Activated CD4-positive, CD25-positive, alpha-beta regulatory T cell treated with anti-CD3 and anti-CD28 coated beads, Interleukin-2, amount 50 U/mL, for 24 hours (primary cell): ENCODE results near the gene MAML2.
A peak's percentile ranks its signal among the peaks of the same experiment; 100 is the strongest.

ENCODE experiments used
- ATAC-seq, 2 donors: fragments of 150-1000 bp; cut with Tn5 transposase; one replicate each; pipeline ENCODE4 v1.10.0; 2021; ENCODE audit warnings: mild to moderate bottlenecking in 1 of 2, moderate library complexity in 1 of 2

MAML2 gene

GRCh38 chr11:96342961-96343711 lies at the start of gene MAML2:
Gene MAML2 (minus strand): TSS chr11:96343195. CDS start chr11:96341895, 1,300 bp downstream.
- peak; percentile 84 to 88 for ATAC-seq

- no peak for ATAC-seq
Measured at GRCh38 chr11:96391698-96392307, 48.8 kb upstream of the MAML2 start.

- ATAC-seq, result no peak
Measured at GRCh38 chr11:96390488-96390792, 47.4 kb upstream of the MAML2 start.

GRCh38 chr11:96389720-96390487 lies 46.9 kb upstream of the MAML2 start, which contains the start of the genes CCDC82 and JRKL:
Gene CCDC82 (minus strand): TSS chr11:96389912. CDS start chr11:96384747, 5,165 bp downstream.
Gene JRKL (plus strand): TSS chr11:96390013. CDS start chr11:96390650, 637 bp downstream.
- peak; percentile 96 for ATAC-seq

DNA sequence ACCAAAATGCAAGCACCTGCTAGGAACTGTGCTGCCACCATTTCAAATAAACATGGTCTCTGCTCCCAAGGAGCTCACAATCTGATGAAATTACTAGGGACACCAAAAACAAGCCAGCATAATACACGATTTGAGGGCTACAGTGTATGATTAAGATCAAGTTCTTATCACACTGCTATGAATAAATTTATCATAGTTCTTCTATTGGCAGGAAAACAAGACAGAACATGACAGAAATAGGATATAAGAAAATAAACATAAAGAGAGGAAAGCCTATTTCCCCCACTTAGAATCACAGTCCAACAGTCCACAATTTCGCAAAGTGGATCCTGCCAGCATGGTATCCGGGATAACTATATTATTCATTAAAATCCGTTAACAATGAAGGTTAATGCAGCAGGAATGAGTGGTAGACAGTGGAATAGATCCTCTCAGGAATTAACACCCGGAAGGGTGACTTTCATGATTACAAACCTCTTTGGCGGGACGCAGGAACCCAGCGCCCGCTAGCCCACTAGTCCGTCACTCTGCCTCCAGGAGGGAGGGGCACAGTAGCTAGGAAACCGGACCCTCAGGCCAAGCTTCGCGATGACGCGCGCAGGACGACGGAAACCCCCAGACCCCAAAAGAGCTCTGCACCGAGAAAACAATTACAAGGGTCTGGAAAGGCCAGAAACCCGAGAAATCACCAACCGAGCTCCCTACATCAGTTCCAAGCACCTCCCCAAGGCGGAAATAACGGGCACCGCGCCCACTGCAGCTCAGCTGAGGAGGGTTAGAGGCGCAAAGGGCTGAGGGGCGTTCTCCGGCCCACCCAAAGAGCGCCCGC lies 46.1 kb upstream of the MAML2 start:
- ATAC-seq, result peak; percentile 47 to 55

DNA sequence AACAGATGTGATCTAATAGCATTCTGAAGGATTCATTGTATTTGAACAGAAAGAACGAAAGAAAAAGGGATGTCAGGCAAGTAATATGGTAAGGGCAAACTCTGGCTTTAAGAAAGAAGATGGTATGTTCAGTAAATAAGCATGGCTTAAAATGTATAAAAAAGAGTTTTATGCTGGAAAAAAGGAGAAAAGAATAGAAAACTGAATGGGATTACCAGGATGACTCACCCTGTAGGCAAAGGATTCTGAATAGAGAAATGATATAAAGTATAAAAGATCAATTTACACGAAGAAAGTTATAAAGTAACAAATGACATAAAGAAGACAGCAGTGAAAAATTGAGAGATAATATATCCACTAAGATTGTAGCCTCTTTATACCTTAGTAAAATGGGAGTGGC lies 42.2 kb upstream of the MAML2 start:
- no peak for ATAC-seq

DNA sequence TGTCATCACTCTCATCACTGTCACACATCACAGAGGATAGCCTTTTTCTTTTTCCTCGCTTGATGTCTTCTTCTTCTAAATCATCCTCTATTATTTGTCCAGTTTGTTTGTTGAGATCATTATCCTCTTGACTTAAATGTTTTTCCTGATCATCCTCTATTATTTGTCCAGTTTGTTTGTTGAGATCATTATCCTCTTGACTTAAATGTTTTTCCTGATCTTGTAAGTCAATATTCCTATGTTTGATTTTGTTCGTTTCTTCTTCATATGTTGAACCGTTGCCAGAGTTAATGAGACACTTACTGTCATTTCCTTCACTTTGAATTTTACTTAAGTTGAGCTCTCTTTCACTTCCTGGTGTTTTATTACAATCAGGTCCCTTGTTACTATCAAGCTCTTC lies 41.2 kb upstream of the MAML2 start:
- no peak for ATAC-seq

- no peak for ATAC-seq
Measured at GRCh38 chr11:96376796-96377195, 33.8 kb upstream of the MAML2 start.

DNA sequence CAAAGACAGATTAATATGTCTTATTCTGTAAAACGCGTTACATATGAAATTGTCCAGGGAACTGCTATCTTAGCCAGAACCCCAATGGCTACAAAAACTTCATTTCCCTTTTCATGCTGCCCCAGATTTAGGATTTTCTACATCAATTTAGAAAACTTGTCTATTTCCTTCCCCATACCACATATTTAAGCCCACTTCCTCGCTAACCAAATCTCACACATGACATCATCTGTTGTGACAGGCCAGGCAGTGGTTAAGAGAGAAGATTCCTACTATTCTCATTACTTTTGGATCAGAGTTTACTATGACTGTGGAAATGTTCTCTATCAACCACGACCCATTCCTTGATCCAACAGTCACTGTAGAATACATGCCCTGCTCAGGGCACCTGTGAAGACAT lies 30.8 kb upstream of the MAML2 start:
- no peak for ATAC-seq

DNA sequence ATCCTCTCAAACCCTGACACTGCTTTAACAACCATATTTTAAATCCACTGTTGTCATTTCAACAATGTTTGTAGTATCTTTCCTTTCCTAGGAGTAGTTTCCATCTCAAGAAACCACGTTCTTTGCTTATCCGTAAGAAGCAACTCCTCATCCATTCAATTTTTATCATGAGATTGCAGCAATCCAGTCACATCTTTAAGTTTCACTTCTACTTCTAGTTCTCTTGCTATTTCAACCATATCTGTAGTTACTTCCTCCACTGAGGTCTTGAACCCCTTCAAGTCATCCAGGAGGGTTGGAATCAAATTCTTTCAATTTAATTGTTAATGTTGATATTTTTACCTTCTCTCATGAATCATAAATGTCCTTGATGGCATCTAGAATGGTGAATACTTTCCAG lies 24.3 kb upstream of the MAML2 start:
- ATAC-seq, result no peak

- no peak for ATAC-seq
Measured at GRCh38 chr11:96366024-96366423, 23.0 kb upstream of the MAML2 start.

DNA sequence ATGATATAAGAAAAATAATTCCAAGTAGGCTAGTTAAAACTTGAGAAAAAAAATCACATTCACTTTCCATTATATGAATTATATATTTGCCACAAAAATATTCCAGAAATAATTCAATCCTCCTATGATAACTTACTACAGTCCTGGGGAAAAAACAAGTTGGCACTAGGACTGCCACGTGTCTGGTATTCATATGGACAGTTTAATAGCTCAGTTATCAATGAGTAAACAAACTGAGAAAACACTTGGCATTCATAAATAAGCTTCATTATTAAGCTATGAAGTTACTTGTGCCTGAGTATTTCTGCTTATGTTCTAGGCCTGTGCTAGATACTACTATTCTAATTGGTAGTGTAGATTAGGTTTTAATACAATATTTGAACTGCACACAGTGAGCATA lies 22.5 kb upstream of the MAML2 start:
- ATAC-seq, result no peak

DNA sequence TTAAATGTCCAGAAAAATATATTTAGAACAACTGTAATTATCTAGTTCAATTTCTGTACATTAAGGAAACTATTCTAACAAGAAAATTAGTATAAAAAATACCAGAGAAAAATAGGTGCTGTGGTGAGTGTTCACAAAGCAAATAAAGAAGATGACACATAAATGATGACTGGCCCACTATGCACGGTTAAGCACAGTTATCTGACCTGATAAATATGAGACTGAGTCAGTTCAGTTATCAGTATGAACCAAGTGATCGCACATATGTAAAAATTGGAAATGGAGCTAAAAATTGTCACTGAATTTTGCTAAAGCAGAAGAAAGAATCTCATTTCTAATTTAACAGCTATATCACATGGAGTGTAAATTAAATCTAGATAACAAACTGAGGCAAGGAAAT lies 18.8 kb upstream of the MAML2 start:
- ATAC-seq, result peak; percentile 71 to 85

DNA sequence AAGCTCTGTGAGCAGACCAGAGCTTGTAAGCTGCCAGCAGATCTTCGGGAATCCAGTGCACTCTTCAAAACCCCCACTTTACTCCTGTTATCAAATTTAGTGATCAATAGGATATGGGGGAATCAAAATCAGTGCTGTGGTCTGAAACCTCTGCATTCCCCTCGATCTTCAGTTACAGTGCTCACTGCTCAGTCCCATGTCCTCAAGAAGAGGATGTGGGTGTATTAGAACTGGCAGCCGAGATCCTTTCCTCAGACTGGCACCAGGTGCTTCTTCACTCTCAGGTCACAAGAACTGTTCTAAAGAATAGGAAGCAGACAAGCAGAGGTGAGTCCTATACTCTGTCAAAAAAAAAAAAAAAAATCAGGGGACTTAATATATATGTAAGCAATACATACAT lies 15.3 kb upstream of the MAML2 start:
- no peak for ATAC-seq

DNA sequence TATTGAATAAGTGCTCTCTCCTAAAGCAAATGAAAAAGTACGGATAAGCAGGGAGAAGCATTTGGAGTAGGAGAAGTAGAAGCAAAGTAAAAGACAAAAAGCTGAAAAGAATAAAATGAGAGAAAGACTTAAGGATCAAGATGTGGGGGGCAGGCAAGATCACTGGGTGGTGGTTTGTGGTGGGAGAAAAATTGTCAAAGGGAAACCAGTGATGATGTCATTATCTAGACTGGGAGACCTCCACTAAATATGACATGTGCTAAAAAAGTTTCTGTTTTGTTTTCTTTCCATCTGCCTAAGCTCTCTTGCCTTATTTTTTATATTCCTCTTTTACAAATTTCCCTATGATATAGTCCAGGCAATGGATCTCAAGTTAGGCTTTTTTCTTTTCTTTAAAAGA lies 14.8 kb upstream of the MAML2 start:
- peak; percentile 72 to 78 for ATAC-seq

DNA sequence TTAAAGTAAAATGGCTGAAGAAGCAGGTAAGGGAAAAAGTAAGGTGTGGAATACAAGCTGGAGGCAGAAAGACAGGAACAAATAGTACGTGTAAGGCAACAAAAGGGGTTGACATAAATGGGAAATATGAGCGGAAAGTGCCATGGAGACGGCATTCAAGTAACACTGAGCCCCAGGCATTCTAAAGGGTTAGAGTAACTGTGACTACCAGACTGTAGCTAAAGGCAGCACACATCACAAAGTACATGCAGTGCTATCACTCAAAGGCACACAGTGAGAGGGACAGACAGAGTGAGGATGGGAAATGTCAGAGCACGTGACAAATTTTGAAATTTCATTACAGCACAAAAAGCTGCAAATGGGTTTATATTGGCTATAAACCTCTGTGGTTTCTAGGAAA lies 13.9 kb upstream of the MAML2 start:
- ATAC-seq, result no peak

DNA sequence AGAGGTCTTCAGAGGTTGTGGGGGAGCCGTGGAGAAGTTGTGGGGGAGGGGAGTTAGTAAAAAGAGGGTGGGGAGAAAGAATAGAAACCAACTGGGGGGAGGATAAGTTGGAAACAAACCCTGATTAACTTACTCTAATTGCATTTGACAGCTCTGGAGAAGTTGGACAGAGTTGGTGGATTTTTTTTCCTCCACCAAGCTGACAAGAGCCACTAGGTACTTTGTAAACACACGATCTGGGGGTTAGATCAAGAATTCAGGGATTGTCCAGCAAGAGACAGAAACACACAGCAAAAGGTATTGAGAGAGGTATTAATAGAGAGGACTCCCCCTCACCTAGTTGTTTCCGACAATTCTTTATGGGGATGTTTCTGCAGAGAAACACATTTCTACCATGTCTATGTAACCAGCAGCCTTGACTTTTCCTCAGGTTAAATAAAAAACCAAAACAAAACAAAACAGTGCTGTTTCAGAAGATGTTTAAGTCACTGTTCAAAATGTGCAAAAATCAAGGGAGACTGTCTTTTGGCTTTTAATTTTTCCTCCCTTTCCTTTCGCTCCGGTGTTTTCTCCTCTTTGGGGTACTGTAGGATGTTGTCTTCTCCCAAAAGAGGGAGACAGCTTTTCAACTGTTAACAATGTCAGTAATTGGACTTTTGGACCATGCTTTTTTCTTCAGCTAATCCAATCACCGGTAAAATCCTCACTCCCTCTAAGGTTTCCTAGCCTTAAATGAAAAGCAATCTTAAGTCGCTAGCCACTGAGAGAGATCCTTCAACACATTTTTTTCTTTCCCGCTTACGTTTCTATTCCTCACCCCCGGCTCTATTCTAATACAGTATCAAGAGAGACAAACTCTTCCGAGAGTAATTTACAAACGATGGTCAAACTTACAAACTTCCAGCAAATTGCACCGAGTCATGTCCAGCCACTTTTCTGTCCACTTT lies 708 bp downstream of the MAML2 start:
- no peak for ATAC-seq

- peak; percentile 44 to 48 for ATAC-seq
Measured at GRCh38 chr11:96341211-96342013, 1.6 kb downstream of the MAML2 start.

GRCh38 chr11:96340555-96340885 lies 2.5 kb downstream of the MAML2 start:
- no peak for ATAC-seq

- ATAC-seq, result no peak
Measured at GRCh38 chr11:96339706-96340554, 3.1 kb downstream of the MAML2 start.
